IPS DF 19.7 (cell line): ENCODE data around the gene PLIN4.

Experiments
- DNase-seq: peaks from one replicate; pipeline ENCODE4 v3.0.0-alpha.2; 2013; ENCODE audit warnings: low read depth, low spot score

The PLIN4 gene

DNA sequence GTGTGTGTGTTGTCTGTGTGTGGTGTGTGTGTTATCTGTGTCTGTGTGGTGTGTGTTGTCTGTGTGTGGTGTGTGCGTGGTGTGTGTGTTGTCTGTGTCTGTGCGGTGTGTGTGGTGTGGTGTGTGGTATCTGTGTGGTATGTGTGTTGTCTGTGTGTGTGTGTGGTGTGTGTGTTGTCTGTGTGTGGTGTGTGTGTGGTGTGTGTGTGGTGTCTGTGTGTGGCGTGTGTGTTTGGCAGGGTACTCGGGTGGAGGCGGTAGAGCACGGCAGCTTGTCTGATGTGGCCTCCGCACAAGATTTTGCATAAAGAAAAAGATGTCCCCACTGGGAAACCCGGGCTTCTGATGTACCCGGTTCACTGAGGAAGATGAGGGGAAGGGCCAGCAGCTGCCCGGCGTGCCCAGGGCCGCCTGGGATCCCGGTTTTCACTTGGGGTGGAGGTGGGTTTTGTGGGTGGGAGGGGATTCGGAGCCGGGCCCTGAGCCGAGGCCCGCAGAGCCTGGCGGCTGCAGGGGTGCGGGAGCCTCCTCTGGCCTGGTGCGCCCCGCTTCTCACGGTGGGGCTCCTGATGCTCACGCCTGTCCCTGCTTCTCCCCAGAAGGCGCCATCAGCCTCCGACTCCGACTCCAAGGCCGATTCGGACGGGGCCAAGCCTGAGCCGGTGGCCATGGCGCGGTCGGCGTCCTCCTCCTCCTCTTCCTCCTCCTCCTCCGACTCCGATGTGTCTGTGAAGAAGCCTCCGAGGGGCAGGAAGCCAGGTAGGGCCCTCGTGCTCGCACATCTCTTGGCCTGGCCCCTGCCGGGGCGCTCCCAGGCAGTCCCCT, 25.0 kb downstream of the PLIN4 start:
- no peak for DNase-seq

DNA sequence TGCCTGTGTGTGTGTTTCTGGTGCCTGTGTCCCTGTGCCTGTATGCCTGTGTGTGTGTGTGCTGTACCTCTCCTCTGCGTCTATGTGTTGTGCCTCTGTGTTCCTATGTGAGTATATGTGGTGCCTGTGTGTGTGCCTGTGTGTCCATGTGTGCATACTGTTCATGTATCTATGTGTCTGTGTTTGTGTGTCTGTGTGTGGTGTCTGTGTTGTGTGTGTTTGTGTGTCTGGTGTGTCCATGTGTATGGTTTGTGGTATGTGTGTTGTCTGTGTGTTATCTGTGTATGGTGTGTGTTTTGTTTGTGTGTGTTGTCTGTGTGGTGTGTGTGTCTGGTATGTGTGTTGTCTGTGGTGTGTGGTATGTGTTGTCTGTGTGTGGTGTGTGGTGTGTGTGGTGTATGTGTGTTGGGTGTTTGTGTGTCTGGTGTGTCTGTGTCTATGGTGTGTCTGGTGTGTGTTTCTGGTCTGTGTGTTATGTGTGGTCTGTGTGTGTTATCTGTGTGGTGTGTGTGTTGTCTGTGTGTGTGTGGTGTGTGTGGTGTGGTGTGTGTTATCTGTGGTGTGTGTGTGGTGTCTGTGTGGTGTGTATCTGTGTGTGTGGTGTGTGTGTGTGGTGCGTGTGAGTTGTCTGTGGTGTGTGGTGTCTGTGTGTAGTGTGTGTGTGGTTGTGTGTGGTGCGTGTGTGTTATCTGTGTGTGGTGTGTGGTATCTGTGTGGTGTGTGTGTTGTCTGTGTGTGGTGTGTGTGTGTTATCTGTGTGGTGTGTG, 25.8 kb downstream of the PLIN4 start:
- DNase-seq: no peak

DNA sequence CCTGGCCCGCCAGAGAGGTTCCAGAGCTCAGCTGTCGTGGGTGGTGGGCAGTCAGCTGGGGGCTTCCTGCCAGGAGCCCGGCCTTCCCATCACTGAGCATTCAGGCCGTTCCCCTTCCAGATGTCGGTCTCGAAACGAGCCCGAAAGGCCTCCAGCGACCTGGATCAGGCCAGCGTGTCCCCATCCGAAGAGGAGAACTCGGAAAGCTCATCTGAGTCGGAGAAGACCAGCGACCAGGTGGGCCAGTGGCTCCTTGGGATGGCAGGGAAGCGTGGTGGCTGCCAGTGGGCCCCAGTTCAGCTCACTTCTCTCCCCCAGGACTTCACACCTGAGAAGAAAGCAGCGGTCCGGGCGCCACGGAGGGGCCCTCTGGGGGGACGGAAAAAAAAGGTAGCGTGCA, 26.8 kb downstream of the PLIN4 start:
- DNase-seq: no peak

DNA sequence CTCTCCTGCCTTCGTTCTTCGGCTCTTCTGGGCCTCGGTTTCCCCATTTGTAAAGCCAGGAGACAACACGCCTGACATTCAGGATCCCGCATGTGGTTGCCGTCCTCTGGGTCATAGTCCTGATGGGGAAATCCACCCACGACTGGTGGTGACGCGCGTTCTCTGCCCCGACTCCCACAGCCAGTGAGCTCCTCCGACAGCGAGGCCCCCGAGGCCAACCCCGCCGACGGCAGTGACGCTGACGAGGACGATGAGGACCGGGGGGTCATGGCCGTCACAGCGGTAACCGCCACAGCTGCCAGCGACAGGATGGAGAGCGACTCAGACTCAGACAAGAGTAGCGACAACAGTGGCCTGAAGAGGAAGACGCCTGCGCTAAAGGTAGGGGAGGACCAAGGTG, 29.8 kb downstream of the PLIN4 start:
- DNase-seq: no peak

DNA sequence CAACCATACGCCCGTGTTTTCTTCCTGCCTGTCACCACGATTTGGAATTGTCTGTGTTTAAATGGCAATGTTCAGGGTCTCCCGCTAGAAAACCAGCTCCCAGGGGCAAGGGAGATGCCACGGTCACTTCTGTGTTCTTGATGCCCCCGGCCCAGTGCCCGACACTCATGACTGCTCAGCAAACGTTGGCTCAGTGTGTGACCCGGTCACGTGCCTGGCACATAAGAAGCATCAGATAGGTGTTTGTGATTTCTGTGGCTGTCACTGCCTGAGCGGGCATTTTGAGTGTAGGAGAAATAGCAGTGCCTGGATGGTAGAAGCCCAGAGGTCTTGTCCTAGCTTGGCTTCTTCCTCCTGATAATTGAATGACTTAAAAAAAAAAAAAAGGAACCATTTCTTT, 30.7 kb downstream of the PLIN4 start:
- no peak for DNase-seq

DNA sequence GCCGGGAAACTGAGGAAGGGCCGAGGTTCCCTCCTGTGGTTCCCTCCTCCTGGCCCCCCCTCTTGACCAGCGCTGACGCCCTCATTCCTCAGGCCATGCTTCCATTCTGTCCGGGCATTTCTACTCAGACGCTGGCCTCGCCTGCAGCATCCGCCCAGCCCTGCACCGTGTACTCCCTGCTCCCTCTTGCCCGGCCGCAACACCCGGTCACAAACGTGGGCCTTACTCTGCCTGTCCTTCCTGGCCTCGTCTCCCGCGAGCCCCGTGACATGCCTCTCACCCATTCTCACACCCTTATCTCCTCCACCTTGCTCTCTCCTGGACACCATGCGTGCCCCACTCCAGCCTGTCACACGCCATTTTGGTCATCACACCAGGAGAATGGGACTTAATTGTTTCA, 34.9 kb downstream of the PLIN4 start:
- no peak for DNase-seq

DNA sequence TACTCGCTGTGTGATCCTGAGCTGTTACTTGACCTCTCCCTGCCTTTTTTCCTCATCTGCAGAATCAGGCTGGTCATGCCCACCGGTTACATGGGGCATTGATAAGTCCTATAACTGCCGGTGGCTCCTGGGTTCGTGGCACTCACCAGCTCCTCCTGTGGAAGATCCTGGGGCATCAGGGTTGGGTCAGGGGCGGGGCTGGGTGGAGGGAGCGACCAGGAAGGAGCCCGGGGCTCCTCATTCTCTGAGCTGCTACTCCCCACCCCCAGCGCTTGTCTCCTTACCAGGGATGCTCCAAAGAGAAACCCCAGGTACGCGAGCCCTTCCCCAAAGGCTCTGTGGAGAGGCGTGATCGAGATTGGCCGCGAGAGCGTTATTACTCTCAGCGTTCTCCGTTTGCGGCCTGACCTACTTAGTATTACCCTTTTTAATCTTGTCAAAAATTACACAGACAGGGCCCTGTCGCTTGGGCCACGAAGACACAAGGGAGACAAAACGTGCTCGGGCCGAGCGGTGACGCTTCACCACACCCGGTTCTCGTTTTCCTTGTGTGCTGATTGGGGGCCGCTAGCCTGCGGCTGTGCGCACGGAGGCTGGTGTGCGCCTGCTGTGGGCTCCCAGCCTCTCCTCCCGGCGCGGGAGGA, 35.4 kb downstream of the PLIN4 start:
- no peak for DNase-seq

DNA sequence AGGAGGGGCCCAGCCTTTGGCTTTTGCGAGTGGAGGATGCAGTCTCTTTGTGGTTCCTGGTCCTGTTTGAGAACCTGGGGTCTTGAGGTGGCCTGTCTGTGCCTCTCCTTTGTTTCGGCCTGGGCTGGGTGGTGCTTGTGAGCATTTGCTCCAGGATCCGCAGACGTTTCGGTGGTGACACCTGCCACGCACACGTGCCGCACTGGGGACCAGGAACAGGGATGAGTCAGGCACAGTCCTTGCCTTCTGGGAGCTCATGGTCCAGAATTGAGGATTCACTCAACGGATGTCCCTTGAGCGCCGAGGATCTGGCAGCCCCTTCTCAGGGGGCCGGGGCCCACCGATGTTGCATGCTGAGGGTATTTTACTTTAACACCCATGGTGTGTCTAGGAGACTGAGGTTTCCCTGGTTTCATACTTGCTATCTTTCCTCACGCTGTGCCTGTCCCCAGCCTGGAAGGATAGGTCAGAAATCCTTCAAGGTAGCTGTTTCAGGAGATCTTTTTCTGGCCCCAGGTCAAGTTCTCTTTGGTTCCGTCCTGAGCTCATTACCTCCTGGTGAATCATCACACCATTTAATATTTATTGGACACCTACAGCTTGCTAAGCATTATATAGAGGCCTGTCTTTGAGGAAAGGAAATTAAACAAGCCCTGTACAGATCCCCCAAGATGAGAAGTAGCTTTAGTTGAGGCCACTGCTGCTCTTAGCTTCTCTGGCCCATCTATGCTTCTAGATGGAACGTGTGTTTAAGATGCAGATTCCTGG, 41.1 kb downstream of the PLIN4 start:
- DNase-seq: no peak

DNA sequence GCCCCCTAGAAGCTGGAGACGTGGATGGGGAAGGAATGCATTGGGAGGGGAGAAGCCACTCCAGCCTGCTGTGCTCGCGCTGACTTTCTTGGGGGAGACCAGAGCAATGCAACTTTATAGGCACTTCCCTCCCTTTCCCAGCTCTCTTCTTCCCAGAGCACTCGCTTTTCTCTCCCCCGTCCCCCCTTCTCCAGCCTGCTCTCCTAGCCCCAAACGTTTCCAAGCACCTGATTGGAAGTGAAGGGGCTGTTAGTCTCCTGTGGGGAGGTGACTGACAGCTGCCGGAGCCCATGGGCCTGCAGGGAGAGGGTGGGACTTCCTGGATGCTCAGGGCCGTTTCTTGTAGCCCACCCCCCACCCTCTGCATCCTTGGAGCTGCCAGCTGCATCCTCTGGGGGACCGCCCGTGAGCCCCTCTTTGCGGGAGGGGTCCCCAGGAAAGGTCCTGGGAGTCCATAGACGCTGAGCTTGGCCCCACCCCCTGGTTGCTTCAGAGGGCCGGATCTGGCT, 43.7 kb downstream of the PLIN4 start:
- peak; percentile 78 for DNase-seq

DNA sequence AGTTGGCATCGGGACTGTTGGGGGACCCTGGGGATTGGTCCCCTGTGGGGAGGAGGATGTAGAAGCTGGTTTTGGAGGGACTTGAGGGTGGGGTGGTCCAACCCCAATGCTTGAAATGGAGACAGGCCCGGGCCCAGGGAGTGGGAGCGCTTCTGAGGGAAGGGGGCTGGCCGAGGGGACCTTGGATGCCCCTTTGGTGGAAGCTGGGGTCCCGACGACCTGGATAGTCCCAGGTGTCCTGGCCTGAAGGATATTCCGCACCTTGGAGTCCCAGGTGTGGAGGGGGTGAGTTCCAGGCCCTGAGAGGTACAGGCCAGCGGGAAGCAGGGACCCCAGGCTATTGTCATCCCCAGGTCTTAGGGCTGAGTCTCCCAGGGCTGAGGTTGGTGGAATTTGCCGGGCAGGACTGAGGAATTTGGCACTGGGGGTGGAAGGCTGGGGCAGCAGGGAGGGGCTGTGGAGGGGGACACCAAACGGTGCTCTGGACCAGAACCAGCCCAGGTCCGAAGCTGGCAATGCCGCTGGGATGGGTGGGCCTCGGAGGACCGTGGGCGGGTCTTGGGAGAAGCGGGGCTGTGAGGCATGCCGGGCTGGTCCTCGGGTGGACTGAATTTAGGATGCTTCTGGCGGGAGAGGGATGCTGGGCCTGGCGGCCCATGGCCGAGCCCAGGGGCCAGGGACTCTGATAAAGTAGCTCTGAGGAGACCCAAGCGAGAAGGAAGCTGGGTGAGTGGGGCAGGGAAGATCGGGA, 44.3 kb downstream of the PLIN4 start:
- no peak for DNase-seq

DNA sequence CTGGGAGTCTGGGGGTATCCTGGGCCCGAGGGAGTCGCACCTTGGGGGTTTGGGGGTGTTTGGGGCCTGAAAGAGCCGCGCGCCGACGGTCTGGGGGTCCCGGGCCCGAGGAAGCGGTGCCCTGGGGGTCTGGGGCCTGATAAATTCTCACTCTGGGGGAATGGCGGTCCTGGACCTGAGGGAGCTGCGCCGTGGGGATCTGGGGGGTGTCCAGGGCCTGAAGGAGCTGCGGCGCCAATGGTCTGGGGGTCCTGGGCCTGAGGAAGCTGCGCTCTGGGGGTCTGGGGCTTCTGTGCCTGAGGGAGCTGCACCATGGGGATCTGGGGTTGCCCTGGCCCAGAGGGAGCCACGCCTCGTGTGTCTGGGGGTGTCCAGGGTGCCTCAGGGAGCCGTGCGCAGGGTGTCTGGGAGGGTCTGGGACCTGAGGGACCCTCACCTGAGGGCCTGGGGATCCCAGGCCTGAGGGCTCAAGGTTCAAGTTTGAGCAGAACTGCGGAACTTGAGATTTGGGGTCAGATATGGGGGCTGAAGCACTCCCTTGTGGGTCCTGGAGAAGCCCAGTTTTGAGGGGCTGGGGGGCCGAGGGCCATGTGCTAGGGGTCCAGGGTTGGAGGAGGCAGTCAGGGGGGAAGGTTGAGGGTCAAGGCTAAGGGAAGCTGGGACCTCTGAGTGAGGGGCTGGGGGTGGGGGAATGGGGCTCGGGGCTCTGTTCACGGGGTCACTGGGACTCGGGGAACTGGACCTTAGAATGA, 45.1 kb downstream of the PLIN4 start:
- DNase-seq: no peak

DNA sequence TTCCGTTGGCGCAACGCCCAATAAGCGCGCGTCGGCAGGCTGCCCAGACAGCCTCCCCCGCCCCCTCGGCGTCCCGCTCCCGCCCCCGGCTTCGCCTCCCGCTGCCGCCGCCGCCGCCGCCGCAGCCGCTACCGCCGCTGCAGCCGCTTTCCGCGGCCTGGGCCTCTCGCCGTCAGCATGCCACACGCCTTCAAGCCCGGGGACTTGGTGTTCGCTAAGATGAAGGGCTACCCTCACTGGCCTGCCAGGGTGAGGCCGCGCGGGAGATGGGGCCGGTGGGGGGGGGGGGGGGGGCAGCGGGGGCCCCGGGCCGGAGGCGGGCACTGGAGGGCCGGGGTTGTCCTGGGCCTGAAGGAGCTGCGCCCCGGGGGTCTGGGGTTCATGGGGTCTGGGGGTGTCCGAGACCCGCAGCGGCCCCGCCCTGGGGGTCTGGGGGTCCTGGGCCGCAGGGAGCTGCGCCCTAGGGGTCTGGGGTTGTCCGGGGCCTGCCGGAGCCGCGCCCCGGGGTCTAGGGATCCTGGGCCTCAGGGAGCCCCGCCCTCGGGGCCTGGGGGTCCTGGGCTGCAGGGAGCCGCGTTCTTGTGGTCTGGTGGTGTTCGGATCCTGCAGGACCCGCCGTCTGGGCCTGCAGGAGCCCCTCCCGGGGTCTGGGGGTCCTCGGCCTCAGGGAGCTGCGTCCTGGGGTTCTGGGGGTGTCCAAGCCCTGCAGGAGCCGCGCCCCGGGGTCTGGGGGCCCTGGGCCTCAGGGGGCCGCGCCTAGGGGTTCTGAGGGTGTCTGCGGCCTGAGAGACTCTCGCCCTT, 45.9 kb downstream of the PLIN4 start, which contains the start of gene HDGFL2:
Gene HDGFL2 (plus strand): TSS at position 124 of the 801 bp plus-strand sequence. CDS start 54 bp downstream, at position 178.
- no peak for DNase-seq

DNA sequence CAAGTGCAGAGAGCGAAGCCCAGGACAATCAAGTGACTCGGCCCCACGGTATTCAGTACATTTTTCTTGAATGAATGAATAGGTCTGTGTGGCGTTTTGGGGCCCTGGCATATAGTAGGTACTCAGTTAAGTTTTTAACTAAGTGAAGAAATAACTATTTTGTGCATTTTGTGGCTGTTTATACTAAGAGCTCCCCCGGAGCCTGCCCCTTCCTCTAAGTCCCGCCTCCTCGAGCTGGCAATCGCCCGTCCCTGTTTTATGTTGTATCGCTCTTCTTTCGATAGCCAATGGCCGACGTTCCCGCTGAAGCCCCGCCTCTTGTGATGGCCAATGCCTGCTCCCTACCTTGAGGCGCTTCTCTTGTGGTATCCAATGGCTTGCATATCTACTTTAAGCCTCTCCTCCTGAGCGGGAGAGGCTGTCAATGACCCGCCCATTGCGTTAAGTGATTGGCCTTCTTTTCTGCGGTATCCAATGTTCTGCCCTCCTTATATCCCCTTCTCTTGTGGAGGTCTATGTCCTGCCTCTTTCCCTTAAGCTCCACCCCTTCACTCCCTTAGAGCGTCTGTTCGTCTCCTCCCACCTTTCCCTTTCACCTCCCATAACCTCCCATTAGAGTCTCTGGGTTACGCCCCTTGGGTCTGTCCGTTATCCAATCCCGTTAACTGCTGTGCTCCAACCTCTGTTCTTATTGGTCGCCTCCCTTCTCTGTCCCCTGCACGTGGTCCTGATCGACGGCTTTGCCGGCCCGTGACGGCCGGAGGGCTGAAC, 46.7 kb downstream of the PLIN4 start:
- DNase-seq: peak; percentile 100

DNA sequence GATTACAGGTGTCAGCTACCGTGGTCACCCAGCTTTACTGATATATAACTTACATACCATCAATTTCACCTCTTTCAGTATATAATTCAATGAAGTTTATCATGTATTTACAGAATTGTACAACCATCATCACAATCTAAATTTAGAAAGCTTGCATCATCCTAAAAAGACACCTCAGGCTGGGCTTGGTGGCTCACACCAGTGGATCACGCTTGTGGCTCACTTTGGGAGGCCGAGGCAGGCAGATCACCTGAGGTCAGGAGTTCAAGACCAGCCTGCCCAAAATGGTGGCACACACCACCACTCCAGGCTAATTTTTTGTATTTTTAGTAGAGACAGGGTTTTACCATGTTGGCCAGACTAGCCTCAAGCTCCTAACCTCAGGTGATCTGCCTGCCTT, 50.5 kb downstream of the PLIN4 start:
- DNase-seq: no peak

DNA sequence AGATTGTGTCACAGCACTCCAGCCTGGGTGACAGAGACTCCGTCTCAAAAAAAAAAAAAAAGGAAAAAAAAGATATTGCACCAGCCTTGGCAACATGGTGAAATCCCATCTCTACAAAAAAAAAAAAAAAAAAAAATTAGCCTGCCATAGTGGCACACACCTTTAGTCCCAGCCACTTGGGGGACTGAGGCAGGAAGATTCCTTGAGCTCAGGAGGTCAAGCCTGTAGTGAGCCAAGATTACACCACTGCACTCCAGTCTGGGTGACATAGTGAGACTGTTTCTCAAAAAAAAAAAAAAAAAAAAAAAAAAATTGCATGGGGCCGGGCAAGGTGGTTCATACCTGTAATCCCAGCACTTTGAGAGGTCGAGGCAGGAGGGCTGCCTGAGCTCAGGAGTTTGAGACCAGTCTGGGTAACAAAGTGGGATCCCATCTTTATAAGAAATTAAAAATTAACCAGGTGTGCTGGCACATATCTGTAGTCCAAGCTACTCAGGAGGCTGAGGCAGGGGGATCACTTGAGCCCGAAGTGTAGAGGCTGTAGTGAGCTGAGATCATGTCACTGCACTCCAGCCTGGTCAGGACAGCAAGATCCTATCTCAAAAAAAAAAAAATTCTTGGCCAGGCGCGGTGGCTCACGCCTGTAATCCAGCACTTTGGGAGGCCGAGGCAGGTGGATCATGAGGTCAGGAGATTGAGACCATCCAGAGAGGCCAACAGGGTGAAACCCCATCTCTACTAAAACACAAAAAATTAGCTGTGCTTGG, 53.3 kb downstream of the PLIN4 start:
- no peak for DNase-seq

DNA sequence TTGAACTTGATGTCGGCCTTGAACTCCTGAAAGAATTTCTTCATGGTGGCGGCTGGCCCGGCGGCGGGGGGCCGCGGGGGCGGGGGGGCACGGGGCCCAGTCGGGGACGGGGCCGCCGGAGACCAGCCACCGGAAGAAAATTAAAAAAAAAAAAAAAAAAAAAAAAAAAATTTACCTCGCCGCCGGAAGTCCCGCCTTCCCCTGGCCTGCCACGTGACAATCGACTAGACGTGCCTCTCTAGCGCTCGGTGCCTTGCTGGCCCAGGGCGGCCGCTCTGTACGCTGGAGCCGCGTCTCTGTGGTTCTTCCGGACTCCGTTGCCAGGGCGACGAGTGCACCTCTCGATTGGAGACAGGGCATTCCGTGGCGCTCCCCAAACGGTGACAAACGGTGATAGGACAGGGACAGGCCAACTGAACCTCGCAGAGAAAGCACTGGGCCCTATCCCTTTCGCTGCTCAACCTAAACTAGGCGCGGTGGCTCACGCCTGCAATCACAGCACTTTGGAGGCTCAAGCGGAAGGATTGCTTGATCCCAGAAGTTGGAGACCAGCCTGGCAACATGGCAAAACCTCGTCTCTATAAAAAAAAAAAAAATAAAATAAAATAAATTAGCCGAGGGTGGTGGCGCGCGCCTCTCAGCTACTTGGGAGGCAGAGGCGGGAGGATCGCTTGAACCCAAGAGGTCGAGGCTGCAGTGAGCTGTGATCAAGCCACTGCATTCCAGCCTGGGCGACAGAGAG, 60.5 kb downstream of the PLIN4 start, which contains the start of gene UBXN6:
Gene UBXN6 (minus strand): TSS at position 141 of the 742 bp plus-strand sequence. CDS start 97 bp downstream, at position 44.
- peak; percentile 93 for DNase-seq
